ENCODE data around the gene GLTP. TPM values are rescaled to one million over a fixed set of nuclear protein-coding genes. Genes with fewer than 3 reads are reported as not detected.

Gene GLTP
- total and polyA plus RNA-seq, 4 donors = 8.5 to 12.8 (median 8.7) TPM

DNA sequence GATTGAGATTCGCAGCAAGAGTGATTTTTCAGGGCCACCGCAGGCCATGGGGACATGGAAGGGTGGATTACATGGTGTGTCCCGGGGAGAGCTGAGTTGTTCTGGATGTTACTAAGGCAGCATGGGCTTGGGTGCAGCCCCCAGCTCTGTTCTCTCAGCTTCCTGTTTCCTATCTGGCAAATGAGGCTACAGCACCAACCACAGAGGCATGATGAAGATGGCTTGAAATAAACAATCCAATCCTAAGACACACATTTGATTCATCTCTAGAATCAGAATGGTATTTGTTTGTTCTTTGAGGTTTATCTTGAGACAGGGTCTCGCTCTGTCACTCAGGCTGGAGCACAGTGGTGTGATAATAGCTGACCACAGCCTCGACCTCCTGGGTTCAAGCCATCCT is 21.6 kb downstream of the GLTP start:
- TF ChIP-seq, protein P1, sequence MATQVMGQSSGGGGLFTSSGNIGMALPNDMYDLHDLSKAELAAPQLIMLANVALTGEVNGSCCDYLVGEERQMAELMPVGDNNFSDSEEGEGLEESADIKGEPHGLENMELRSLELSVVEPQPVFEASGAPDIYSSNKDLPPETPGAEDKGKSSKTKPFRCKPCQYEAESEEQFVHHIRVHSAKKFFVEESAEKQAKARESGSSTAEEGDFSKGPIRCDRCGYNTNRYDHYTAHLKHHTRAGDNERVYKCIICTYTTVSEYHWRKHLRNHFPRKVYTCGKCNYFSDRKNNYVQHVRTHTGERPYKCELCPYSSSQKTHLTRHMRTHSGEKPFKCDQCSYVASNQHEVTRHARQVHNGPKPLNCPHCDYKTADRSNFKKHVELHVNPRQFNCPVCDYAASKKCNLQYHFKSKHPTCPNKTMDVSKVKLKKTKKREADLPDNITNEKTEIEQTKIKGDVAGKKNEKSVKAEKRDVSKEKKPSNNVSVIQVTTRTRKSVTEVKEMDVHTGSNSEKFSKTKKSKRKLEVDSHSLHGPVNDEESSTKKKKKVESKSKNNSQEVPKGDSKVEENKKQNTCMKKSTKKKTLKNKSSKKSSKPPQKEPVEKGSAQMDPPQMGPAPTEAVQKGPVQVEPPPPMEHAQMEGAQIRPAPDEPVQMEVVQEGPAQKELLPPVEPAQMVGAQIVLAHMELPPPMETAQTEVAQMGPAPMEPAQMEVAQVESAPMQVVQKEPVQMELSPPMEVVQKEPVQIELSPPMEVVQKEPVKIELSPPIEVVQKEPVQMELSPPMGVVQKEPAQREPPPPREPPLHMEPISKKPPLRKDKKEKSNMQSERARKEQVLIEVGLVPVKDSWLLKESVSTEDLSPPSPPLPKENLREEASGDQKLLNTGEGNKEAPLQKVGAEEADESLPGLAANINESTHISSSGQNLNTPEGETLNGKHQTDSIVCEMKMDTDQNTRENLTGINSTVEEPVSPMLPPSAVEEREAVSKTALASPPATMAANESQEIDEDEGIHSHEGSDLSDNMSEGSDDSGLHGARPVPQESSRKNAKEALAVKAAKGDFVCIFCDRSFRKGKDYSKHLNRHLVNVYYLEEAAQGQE (IDR thresholded peaks at IDR 0.05) = no peak
- TF ChIP-seq HNF4A (conservative IDR thresholded peaks at IDR 0.05) = no peak
- no peak for TF ChIP-seq TAF1 (conservative IDR thresholded peaks at IDR 0.05)
- TF ChIP-seq GABPA (IDR thresholded peaks at IDR 0.05 in 1 of 2, conservative IDR thresholded peaks at IDR 0.05 in 1 of 2) = no peak
- TF ChIP-seq RAD21 (IDR thresholded peaks at IDR 0.05) = no peak
- no peak for TF ChIP-seq YY1 (IDR thresholded peaks at IDR 0.05)
- no peak for TF ChIP-seq SP1 (IDR thresholded peaks at IDR 0.05)
- TF ChIP-seq, protein P2, sequence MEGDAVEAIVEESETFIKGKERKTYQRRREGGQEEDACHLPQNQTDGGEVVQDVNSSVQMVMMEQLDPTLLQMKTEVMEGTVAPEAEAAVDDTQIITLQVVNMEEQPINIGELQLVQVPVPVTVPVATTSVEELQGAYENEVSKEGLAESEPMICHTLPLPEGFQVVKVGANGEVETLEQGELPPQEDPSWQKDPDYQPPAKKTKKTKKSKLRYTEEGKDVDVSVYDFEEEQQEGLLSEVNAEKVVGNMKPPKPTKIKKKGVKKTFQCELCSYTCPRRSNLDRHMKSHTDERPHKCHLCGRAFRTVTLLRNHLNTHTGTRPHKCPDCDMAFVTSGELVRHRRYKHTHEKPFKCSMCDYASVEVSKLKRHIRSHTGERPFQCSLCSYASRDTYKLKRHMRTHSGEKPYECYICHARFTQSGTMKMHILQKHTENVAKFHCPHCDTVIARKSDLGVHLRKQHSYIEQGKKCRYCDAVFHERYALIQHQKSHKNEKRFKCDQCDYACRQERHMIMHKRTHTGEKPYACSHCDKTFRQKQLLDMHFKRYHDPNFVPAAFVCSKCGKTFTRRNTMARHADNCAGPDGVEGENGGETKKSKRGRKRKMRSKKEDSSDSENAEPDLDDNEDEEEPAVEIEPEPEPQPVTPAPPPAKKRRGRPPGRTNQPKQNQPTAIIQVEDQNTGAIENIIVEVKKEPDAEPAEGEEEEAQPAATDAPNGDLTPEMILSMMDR (IDR thresholded peaks at IDR 0.05; ENCODE audit: low read depth, low read length, missing input control) = no peak
- TF ChIP-seq HNF4G (IDR thresholded peaks at IDR 0.05) = no peak
- TF ChIP-seq, protein P3, sequence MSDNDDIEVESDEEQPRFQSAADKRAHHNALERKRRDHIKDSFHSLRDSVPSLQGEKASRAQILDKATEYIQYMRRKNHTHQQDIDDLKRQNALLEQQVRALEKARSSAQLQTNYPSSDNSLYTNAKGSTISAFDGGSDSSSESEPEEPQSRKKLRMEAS (IDR thresholded peaks at IDR 0.05) = no peak
- no peak for TF ChIP-seq EGR1 (IDR thresholded peaks at IDR 0.05; ENCODE audit: low read depth in 2 of 2)
- TF ChIP-seq, protein P4, sequence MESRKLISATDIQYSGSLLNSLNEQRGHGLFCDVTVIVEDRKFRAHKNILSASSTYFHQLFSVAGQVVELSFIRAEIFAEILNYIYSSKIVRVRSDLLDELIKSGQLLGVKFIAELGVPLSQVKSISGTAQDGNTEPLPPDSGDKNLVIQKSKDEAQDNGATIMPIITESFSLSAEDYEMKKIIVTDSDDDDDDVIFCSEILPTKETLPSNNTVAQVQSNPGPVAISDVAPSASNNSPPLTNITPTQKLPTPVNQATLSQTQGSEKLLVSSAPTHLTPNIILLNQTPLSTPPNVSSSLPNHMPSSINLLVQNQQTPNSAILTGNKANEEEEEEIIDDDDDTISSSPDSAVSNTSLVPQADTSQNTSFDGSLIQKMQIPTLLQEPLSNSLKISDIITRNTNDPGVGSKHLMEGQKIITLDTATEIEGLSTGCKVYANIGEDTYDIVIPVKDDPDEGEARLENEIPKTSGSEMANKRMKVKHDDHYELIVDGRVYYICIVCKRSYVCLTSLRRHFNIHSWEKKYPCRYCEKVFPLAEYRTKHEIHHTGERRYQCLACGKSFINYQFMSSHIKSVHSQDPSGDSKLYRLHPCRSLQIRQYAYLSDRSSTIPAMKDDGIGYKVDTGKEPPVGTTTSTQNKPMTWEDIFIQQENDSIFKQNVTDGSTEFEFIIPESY (IDR thresholded peaks at IDR 0.05) = no peak
- TF ChIP-seq, protein P5, sequence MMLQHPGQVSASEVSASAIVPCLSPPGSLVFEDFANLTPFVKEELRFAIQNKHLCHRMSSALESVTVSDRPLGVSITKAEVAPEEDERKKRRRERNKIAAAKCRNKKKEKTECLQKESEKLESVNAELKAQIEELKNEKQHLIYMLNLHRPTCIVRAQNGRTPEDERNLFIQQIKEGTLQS (IDR thresholded peaks at IDR 0.05) = no peak
- TF ChIP-seq FOXA1 (IDR thresholded peaks at IDR 0.05) = no peak
- no peak for TF ChIP-seq RXRA (IDR thresholded peaks at IDR 0.05)
- TF ChIP-seq JUND (IDR thresholded peaks at IDR 0.05) = no peak
- TF ChIP-seq NR2F2 (IDR thresholded peaks at IDR 0.05) = no peak
- TF ChIP-seq FOXA2 (IDR thresholded peaks at IDR 0.05) = no peak
- H3K27me3 ChIP-seq (ENCODE audit: control insufficient read depth in 4 of 4, insufficient read depth in 4 of 4, low read length in 3 of 4) = no peaks in the 10 kb centered on the region
- no peak overlapping the region for H3K27ac ChIP-seq (ENCODE audit: low read depth in 1 of 2, low read length in 2 of 2)
- H3K4me1 ChIP-seq (ENCODE audit: control insufficient read depth in 4 of 4, insufficient read depth in 4 of 4, low read length in 3 of 4) = peaks cover 0 to under 1% (median 0%) of the 10 kb centered on the region in 4 donors
- H3K4me3 ChIP-seq (ENCODE audit: low read depth in 1 of 3, low read length in 3 of 3) = no peak overlapping the region
- 92% methylated on average over 5 of the region's 5 CpGs for WGBS
- peaks cover 3 to 28% (median 6%) of the 10 kb centered on the region in 4 donors for H3K36me3 ChIP-seq (ENCODE audit: control insufficient read depth in 4 of 4, insufficient read depth in 3 of 4, low read depth in 1 of 4, low read length in 3 of 4)
- H3K9ac ChIP-seq (ENCODE audit: low read depth in 1 of 2, low read length in 2 of 2) = no peak overlapping the region
- no peaks in the 10 kb centered on the region for H3K9me3 ChIP-seq (ENCODE audit: control insufficient read depth in 4 of 4, low read length in 3 of 4)
- no peak for DNase-seq (ENCODE audit: low spot score)
